Measurements from ENCODE around the gene PBXIP1.
A peak's percentile ranks its signal among the peaks of the same experiment; 100 is the strongest.
"Not testable (repeated sequence)": the region's sequence is repeated elsewhere in the genome, so short reads cannot be mapped to it uniquely, and the experiment has no call there.

The PBXIP1 gene

GRCh38 chr1:154994269-154994587 lies 38.3 kb upstream of the PBXIP1 start:
- no peak for DNase-seq (ENCODE audit: low read depth, low spot score)

- DNase-seq (ENCODE audit: low read depth, low spot score): no peak
These were observed 37.8 kb upstream of the PBXIP1 start, which contains the start of gene LENEP for GRCh38 chr1:154993572-154994268. LENEP (plus strand) TSS chr1:154993586; CDS start chr1:154993608, 22 bp downstream.

- no peak for DNase-seq (ENCODE audit: low read depth, low spot score)
These were observed 37.0 kb upstream of the PBXIP1 start for GRCh38 chr1:154992721-154993571.

GRCh38 chr1:154990276-154990675 lies 34.4 kb upstream of the PBXIP1 start:
- no peak for DNase-seq (ENCODE audit: low read depth, low spot score)

- no peak for DNase-seq (ENCODE audit: low read depth, low spot score)
These were observed 33.4 kb upstream of the PBXIP1 start for GRCh38 chr1:154989195-154989860.

GRCh38 chr1:154988058-154988954 lies 32.4 kb upstream of the PBXIP1 start:
- no peak for DNase-seq (ENCODE audit: low read depth, low spot score)

GRCh38 chr1:154987326-154987725 lies 31.4 kb upstream of the PBXIP1 start:
- DNase-seq (ENCODE audit: low read depth, low spot score): no peak

- DNase-seq (ENCODE audit: low read depth, low spot score): not testable (repeated sequence)
These were observed 30.8 kb upstream of the PBXIP1 start for GRCh38 chr1:154986736-154987135.

- DNase-seq (ENCODE audit: low read depth, low spot score): no peak
These were observed 28.0 kb upstream of the PBXIP1 start for GRCh38 chr1:154983776-154984466.

GRCh38 chr1:154982897-154983648 lies 27.2 kb upstream of the PBXIP1 start, which contains the start of gene FLAD1:
FLAD1 (plus strand) TSS chr1:154983344; CDS start chr1:154983695, 351 bp downstream.
- DNase-seq (ENCODE audit: low read depth, low spot score): peak; percentile 98

GRCh38 chr1:154982341-154982740 lies 26.4 kb upstream of the PBXIP1 start:
- no peak for DNase-seq (ENCODE audit: low read depth, low spot score)

GRCh38 chr1:154978360-154978759 lies 22.5 kb upstream of the PBXIP1 start:
- DNase-seq (ENCODE audit: low read depth, low spot score): no peak

GRCh38 chr1:154977762-154978161 lies 21.9 kb upstream of the PBXIP1 start:
- not testable (repeated sequence) for DNase-seq (ENCODE audit: low read depth, low spot score)

- DNase-seq (ENCODE audit: low read depth, low spot score): no peak
These were observed 19.6 kb upstream of the PBXIP1 start for GRCh38 chr1:154975409-154976059.

GRCh38 chr1:154974808-154975408 lies 19.0 kb upstream of the PBXIP1 start:
- DNase-seq (ENCODE audit: low read depth, low spot score): peak; percentile 91

GRCh38 chr1:154974102-154974807 lies 18.4 kb upstream of the PBXIP1 start, which contains the start of gene CKS1B:
CKS1B (plus strand) TSS chr1:154974681; CDS start chr1:154974746, 65 bp downstream.
- DNase-seq (ENCODE audit: low read depth, low spot score): peak; percentile 100

- DNase-seq (ENCODE audit: low read depth, low spot score): peak; percentile 91
These were observed 17.6 kb upstream of the PBXIP1 start for GRCh38 chr1:154973344-154974101.
